ENCODE data around the gene USP6NL.
"Not testable (repeated sequence)": the region's sequence is repeated elsewhere in the genome, so short reads cannot be mapped to it uniquely, and the experiment has no call there.

USP6NL gene

DNA sequence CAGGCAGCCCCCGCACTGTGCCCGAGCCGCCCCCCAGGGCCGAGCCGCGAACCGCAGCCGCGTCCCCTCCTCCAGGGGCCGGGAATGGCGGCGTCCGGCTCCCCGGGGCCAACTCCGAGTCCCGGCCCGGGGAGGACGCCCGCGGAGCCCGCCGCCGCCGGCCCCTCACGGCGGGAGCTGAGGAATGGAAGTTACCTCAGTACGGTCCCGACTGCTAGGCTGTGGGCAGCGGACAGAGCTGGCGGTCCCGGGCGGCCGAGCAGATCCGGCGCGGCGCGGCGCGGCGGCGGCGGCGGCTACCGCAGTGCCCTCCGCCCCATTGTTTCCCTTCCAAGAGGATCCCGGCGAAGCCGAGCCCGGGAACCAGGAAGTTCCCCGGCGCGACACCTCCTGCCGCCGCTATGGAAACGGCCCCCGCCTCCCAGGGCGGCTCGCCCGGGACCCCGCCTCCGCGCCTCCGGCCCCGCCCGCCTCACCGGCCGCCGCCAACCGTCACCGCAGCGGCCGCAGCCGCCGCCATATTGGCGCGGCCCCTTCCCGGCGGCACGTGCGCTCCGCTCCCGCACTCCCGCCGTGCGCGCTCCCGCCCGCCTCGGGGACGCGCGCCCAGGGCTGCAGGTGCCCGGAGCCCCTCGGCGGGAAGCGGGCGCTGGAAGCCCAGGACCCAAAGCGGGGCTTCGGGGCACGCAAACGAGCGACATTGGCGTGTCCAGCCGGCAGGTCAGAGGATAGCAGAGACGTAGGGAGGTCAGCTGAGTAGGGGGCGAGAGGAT is at the start of gene USP6NL:
Gene USP6NL, minus strand, starts transcription at position 403 of the 773 bp plus-strand sequence. CDS start 14,016 bp downstream, outside the sequence.
- peak; percentile 97 for DNase-seq (ENCODE audit: low spot score)

- no peak for DNase-seq (ENCODE audit: low spot score)
Measured at GRCh38 chr10:11658801-11659368, 47.4 kb upstream of the USP6NL start.

DNA sequence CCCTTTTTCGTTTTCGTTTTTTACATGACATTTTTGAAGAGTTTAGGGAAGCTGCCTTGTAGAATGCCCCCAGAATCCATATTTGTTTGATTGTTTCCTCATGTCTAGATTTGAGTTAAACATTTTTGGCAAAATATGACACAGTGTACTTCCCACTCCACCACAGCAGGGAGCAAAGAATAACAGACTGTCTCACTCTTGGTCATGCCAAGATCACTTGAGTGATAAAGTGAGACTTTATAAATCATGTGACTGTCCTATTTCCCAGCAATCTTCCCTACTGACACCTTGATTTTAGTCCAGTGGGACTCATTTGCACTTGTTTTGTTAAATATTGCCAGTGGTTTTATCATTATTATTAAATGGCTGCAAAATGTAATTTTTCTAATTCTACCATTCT is 44.4 kb upstream of the USP6NL start:
- DNase-seq (ENCODE audit: low spot score), result no peak

DNA sequence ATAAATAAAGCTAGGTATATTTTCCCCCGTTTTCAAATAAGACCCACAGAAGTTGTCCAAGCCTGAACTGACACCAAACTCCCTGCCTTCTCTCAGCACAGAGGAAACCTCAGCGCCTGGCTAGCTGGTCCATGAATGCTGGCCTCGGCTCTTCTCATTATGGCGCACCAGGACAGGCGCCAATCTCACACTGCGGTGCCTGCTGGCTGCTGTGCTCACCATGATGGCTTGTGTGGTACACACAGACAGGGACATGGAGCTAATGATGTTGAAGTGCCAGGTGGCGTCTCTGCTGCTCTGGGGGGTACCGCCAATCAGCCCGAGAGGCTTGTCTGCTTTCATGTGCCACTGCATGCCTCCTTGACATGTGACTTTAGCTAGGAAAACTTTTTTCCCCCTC is 43.2 kb upstream of the USP6NL start:
- no peak for DNase-seq (ENCODE audit: low spot score)

DNA sequence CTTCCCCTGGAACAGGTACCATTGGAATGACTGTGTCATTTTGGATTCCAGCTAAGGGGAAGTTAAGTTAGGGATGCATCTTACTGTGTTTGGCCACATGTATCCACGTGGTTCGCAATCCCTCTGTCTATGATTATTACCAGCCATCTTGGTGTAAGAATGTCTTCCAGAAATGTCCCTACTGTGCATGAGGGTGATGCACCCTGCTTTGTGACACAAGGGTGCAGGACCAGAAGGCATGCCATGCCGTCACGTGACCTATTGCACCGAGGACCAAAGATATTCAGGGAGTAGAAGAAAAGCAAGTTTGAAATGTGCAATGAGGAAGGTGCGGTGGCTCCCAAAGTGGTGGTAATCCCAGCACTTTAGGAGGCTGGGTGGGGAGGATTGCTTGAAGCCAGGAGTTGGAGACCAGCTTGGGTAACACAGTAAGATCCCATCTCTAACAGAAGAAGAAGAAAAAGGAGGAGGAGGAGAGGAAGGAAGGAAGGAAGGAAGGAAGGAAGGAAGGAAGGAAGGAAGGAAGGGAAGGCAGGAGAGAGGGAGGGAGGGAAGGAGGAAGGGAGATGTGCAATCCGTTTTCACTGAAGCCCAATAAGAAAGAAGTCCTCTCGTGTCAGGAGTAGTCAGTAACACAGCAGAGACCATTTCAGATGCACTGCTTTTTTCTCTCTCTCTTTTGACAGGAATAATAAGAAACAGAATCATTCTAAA is 42.5 kb upstream of the USP6NL start:
- DNase-seq (ENCODE audit: low spot score), result no peak

- no peak for DNase-seq (ENCODE audit: low spot score)
Measured at GRCh38 chr10:11647676-11648075, 36.2 kb upstream of the USP6NL start.

DNA sequence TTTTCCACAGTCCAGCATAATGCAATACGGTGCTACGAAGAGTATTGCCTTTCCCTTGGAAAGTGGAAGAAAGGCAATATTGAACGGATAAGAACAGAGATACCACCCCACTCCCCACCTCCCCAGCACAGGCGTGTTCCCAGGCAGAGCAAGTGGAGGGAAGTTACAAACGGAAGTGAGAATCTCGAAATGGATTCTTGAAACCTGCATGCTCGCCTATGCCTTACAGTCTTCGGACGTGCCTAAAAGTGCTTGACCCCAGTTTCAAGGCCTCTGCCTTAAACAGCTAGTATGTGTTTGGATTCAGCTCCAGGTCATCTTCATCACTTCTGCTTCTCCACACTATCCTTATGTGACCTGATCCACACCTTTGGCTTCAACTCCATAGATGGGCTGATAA is 35.0 kb upstream of the USP6NL start:
- DNase-seq (ENCODE audit: low spot score), result no peak

DNA sequence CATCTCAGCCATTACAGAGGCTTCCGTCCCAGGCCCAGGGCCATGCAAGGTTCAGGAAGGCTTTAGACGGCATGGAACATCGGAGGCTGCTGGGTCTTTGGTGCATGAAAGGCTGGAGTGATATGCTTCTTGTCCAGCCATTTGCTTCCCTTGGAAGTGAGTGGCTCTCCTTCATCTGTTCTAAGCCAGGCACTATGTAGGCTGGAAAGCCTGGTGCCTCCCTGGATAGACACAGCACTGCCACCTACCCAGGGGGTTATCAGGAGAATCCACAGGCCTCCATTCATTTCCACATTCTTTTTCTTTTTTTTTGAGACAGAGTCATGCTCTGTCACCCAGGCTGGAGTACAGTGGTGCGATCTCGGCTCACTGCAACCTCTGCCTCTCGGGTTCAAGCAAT is 31.6 kb upstream of the USP6NL start:
- DNase-seq (ENCODE audit: low spot score), result no peak

DNA sequence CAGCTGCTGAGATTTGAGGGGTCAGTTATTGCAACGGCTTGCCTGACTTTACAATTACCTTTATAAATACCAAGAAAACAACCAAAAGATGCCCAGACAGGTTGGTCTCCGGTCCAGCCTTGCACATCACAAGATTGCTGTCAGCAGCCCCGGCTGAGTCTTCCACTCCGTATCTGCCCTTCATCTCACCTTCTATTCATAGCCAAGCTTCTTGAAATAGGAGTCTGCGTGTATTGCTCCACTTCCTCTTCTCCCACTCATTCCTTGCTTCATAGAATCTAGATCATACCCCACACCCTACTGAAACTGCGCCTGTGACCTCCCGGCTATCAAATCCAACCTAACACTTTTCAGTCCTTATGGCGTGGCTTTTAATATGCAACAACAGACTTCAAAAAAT is 31.1 kb upstream of the USP6NL start:
- DNase-seq (ENCODE audit: low spot score), result no peak

DNA sequence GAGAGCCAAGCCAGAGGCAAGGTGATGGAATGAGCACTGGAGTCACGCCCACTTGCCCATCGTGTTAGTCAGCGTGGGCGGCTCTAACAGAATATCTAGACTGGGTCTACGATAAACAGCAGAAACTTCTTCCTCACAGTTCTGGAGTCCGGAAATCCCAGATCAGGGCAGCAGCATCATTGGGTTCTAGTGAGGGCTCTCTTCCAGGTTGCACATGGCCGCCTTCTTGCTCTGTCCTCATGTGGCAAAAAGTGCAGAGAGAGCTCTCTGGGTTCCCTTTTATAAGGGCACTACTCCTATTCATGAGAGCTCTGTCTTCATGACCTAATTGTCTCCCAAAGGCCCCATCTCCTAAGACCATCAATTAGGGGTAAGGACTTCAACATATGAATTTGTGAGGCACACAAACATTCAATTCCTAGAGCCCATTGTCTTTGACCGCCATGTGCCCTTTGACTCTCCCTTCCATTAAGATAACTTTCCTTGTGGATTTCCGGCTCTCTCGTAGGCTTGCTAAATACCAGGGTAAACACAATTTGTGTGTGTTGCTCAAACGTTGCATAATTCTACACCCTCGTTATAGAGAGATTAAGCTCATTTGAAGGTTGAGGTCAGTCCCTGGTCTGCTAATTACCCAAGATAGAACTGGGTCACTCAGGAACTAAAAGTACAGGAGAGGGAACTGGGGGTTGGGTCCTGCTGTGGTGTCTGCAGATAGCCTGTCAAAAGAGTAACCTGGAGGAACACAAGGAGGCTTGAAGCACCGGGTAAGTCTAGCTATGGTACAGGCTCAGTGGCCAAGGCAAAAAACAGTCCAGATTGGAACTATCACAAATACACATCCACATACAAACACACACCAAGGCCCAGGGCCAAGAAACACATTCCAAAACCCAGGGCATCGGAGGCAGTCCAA is 28.7 kb upstream of the USP6NL start:
- DNase-seq (ENCODE audit: low spot score), result no peak

- DNase-seq (ENCODE audit: low spot score), result no peak
Measured at GRCh38 chr10:11639362-11639761, 27.9 kb upstream of the USP6NL start.

GRCh38 chr10:11638055-11638698 is 26.7 kb upstream of the USP6NL start:
- DNase-seq (ENCODE audit: low spot score), result no peak

- DNase-seq (ENCODE audit: low spot score), result no peak
Measured at GRCh38 chr10:11636697-11637303, 25.4 kb upstream of the USP6NL start.

DNA sequence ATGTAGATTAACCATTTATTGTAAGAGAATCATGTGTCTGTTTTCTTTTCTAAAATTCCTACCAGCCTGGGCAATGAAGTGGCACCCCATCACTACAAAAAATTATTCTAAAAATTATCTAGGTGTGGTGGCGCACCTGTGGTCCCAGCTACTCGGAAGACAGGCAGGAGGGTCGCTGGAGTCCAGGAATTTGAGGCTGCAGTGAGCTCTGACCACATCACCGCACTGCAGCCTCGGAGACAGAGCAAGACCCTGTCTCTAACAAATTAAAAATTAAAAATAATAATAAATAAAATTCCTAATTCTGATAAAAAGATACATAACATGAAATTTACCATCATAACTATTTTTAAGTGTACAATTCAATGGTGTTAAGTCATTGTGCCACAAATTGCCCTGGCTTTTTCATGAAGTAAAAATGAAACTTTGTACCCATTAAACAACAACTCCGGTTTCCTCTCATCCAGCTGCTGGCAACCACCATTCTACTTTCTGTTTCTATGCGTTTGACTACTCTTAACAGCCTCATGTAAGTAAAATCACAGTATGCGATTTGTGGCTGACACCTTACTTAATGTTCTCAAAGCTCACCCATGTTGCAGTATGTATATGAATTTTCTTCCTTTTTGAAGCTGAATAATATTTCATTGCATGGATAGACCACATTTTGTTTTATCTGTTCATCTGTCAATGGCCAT is 20.6 kb upstream of the USP6NL start:
- DNase-seq (ENCODE audit: low spot score), result no peak

- no peak for DNase-seq (ENCODE audit: low spot score)
Measured at GRCh38 chr10:11631291-11631690, 19.8 kb upstream of the USP6NL start.

DNA sequence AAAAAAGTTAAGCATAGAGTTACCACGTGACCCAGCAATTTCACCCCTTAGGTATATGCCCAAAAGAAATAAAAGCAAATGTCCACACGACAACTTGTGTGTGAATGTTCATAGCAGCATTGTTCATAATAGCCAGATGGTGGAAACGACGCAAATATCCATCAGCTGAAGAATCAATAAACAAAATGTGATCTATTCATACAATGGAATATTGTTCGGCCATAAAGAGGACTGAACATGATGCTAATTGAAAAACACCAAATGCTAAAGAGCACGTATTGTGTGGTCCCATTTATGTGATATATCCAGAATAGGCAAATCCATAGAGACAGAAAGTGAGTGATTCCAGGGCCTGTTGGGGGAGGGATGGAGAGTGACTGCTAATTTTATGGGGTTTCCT is 18.3 kb upstream of the USP6NL start:
- DNase-seq (ENCODE audit: low spot score), result no peak

GRCh38 chr10:11627941-11628340 is 16.5 kb upstream of the USP6NL start:
- DNase-seq (ENCODE audit: low spot score), result not testable (repeated sequence)

DNA sequence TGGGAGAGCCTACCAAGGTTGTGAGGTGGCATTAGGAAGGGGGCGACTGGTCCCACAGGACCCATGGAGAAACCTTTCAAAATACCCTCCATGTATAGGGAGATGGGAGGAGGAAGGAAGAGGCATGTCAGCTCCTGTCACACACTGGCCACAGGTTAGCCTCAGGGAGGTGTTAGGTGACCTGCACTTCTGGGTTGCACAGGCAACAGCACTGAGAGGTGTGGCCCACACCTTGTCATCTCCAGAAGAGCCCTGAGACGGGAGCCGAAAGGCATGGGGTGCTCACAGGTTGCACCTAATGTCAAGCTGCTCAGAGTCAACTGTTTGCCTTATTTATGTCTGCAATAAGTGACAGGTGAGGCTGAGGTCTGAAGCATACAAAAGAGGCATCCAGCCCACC is 14.6 kb upstream of the USP6NL start:
- no peak for DNase-seq (ENCODE audit: low spot score)

GRCh38 chr10:11625019-11625735 is 13.7 kb upstream of the USP6NL start:
- DNase-seq (ENCODE audit: low spot score), result no peak

DNA sequence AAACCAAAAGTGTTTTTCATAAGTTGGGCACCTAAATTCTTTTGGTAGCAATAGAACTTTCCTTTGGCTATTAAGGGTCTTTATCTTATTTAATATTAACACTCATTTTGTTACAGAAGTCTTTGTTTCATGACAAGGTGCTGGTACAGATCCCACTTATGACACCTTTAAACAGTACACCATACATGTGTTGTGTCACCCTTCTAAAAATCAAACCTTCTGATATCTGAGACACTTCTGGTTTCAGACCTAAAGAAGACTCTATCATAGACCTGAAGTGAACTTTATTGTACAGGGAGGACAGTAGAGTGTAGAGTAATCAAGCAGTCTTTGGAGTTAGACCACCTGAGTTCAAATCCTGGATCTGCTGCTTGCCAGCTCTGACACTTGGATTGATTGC is 5.8 kb upstream of the USP6NL start:
- DNase-seq (ENCODE audit: low spot score), result no peak

Measured in GM03348 (cell line).